GM06990 (cell line): ENCODE results near the gene LRFN5.

ENCODE experiments used
- DNase-seq: peaks from one replicate; pipeline ENCODE4 v3.0.0-alpha.2; 2011; ENCODE audit not compliant: insufficient read length; ENCODE audit errors: extremely low read depth
- H3K27me3 ChIP-seq: replicated peaks from 2 replicates; pipeline ENCODE4 v1.6.0; 2011; ENCODE audit warnings: low read length; ENCODE audit not compliant: control insufficient read depth, insufficient read depth
- H3K36me3 ChIP-seq: 2 replicates; pipeline ENCODE4 v1.5.1; 2011; ENCODE audit warnings: low read length; ENCODE audit not compliant: control insufficient read depth, insufficient read depth
- H3K4me3 ChIP-seq: replicated peaks from 2 replicates; pipeline ENCODE4 v1.5.1; 2011; ENCODE audit warnings: low read depth, mild to moderate bottlenecking, control low read depth, low read length
- CTCF ChIP-seq: IDR thresholded peaks from 2 replicates; pipeline ENCODE4 v1.5.1; 2011; ENCODE audit warnings: low read length, control low read depth, mild to moderate bottlenecking, inconsistent platforms; ENCODE audit not compliant: insufficient read depth, poor library complexity, severe bottlenecking

The LRFN5 gene

DNA sequence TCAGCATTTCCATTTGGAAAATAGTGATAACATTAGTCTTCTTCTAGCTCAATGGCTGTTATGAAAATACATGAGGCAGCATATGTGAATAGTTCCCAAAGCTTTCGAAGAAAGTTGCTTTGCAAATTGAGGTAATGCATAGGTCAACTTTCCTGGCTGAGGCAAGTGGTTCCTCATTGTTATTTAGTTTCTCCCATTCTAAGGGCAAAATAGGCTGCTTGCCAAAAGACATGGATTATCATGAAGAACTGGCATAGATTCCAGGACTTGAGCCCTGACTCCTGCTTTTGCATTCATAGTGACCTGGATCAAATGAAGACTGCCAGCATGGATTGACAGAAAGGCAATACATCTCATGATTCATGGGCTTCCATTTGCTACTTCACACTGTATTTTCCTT lies 35.7 kb downstream of the LRFN5 start:
- no peak overlapping the region for H3K4me3 ChIP-seq
- H3K27me3 ChIP-seq: no peaks in the 10 kb centered on the region
- H3K36me3 ChIP-seq: no peaks in the 10 kb centered on the region
- no peak for TF ChIP-seq CTCF
- no peak for DNase-seq

GRCh38 chr14:41642789-41643188 lies 36.1 kb downstream of the LRFN5 start:
- Histone ChIP-seq H3K27me3 (no peaks in the 10 kb centered on the region), H3K36me3 (no peaks in the 10 kb centered on the region), H3K4me3 (no peak overlapping the region)
- DNase-seq: no peak
- no peak for TF ChIP-seq CTCF

DNA sequence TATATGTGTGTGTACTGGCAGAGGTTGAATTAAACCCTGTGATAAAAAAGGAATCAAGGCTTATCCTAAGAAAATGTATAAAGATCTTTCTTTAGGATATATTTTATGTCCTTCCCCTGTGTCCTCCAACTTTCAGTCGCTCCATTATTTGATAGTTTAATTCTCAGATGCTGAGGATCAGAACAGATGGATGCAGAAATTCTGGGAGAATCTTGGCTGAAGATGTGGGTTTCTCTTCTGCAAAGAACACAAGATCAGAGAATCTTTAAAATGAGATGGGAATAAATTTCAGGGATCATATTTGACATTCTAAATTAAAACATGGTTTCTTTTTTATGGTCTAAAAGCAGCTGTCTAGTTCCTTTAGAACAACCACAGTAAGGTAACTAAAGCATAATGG lies 37.9 kb downstream of the LRFN5 start:
- DNase-seq: no peak
- no peaks in the 10 kb centered on the region for H3K27me3 ChIP-seq
- no peak for TF ChIP-seq CTCF

DNA sequence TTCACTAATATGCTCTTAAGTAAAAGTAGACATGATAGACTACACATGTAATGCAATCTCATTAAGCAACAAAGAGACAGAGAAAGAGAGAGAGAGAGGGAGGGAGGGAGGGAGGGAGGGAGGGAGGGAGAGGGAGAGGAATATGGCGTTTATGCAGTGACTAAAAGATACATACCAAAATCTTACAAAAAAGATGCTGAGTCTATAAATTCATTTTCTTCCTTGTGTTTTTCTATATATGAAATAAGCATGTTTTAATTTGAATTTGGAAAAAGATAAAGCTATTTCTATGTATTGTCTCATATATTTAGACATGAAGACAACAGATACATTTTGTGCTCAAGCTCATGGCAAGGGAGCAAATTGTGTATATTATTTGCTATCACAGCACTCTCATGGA lies 44.1 kb downstream of the LRFN5 start:
- DNase-seq: no peak
- Histone ChIP-seq H3K27me3 (no peaks in the 10 kb centered on the region), H3K4me3 (no peak overlapping the region), H3K36me3 (no peaks in the 10 kb centered on the region)
- no peak for TF ChIP-seq CTCF

More for the DNA sequence above, 37.9 kb downstream of the LRFN5 start:
- no peaks in the 10 kb centered on the region for H3K36me3 ChIP-seq
- H3K4me3 ChIP-seq: no peak overlapping the region

- no peak for TF ChIP-seq CTCF
Observed at GRCh38 chr14:41654196-41654595, 47.5 kb downstream of the LRFN5 start.

DNA sequence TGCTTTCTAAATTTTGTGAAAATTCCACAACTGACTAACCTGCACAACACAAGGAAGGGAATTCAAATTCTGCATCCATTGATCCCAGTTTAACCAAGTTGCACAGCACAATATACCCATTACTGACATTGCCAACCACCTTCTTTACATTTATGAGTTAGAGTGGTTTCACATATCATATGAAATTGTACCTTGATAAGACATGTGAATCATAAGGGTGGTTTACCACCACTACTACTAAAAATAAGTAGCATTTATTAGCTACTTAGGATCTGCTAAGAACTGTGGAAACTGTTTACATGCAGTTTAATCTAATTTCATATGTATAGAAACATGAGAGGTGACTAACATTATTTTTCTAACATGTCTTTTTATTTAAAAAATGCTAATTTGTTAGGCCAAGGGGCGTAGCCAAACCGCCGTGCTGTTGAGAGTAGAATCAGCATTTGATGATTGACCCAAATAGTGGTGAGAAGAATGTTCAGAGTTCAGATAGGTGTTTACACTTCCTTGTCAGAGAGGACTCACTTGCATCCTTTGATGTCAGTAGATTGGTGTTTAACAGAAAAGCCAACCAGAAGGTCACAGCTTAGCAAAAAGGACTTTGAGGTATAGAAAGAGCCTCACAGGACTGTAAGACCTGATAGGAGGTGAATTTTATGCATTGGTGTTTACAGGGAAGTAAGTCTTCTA lies 56.2 kb downstream of the LRFN5 start:
- Histone ChIP-seq H3K36me3 (no peaks in the 10 kb centered on the region), H3K27me3 (no peaks in the 10 kb centered on the region), H3K4me3 (no peak overlapping the region)
- no peak for DNase-seq
- TF ChIP-seq CTCF: no peak

More at GRCh38 chr14:41654196-41654595, 47.5 kb downstream of the LRFN5 start:
- no peaks in the 10 kb centered on the region for H3K27me3 ChIP-seq
- no peak overlapping the region for H3K4me3 ChIP-seq
- DNase-seq: no peak
- no peaks in the 10 kb centered on the region for H3K36me3 ChIP-seq
